Choroid plexus epithelial cell (primary cell): Measurements from ENCODE around the gene GPATCH2.

Experiments
- DNase-seq: peaks from one replicate; pipeline ENCODE4 v3.0.0-alpha.2; 2010; ENCODE audit warnings: low read depth
- H3K4me3 ChIP-seq: 2 replicates; pipeline ENCODE4 v1.5.1; 2011; ENCODE audit warnings: low read depth, mild to moderate bottlenecking, control low read depth, low read length, moderate library complexity
- TF ChIP-seq, protein P1 (sequence below): conservative IDR thresholded peaks from 2 replicates; pipeline ENCODE4 v1.5.1; 2011; ENCODE audit warnings: low read depth, mild to moderate bottlenecking, control low read depth, inconsistent platforms, low read length, moderate library complexity

GPATCH2 gene

GRCh38 chr1:217542837-217543236 lies 88.1 kb downstream of the GPATCH2 start:
- no peak overlapping the region for H3K4me3 ChIP-seq
- TF ChIP-seq, protein P1, sequence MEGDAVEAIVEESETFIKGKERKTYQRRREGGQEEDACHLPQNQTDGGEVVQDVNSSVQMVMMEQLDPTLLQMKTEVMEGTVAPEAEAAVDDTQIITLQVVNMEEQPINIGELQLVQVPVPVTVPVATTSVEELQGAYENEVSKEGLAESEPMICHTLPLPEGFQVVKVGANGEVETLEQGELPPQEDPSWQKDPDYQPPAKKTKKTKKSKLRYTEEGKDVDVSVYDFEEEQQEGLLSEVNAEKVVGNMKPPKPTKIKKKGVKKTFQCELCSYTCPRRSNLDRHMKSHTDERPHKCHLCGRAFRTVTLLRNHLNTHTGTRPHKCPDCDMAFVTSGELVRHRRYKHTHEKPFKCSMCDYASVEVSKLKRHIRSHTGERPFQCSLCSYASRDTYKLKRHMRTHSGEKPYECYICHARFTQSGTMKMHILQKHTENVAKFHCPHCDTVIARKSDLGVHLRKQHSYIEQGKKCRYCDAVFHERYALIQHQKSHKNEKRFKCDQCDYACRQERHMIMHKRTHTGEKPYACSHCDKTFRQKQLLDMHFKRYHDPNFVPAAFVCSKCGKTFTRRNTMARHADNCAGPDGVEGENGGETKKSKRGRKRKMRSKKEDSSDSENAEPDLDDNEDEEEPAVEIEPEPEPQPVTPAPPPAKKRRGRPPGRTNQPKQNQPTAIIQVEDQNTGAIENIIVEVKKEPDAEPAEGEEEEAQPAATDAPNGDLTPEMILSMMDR = no peak

GRCh38 chr1:217542136-217542777 lies 88.6 kb downstream of the GPATCH2 start:
- no peak overlapping the region for H3K4me3 ChIP-seq
- no peak for DNase-seq
- TF ChIP-seq, protein P1 = no peak

More at GRCh38 chr1:217542837-217543236, 88.1 kb downstream of the GPATCH2 start:
- no peak for DNase-seq

- no peak for DNase-seq
- H3K4me3 ChIP-seq = no peak overlapping the region
- TF ChIP-seq, protein P1 = no peak
Measured at GRCh38 chr1:217540321-217540720, 90.6 kb downstream of the GPATCH2 start.

- no peak overlapping the region for H3K4me3 ChIP-seq
- DNase-seq = no peak
- TF ChIP-seq, protein P1 = no peak
Measured at GRCh38 chr1:217539510-217539909, 91.4 kb downstream of the GPATCH2 start.

GRCh38 chr1:217535601-217536377 lies 95.1 kb downstream of the GPATCH2 start:
- no peak overlapping the region for H3K4me3 ChIP-seq
- TF ChIP-seq, protein P1 = no peak
- peak; percentile 4 for DNase-seq

GRCh38 chr1:217534566-217534965 lies 96.3 kb downstream of the GPATCH2 start:
- DNase-seq = peak; percentile 80
- TF ChIP-seq, protein P1 = no peak
- H3K4me3 ChIP-seq = no peak overlapping the region
